Suppressor macrophage treated with lipopolysaccharide for 1 hour (primary cell): ENCODE measurements around the gene KRTAP20-3.

ENCODE experiments used
- DNase-seq, 3 donors: peaks; one replicate each; pipeline ENCODE4 v3.0.0-alpha.2; 2020 to 2022

Gene KRTAP20-3

DNA sequence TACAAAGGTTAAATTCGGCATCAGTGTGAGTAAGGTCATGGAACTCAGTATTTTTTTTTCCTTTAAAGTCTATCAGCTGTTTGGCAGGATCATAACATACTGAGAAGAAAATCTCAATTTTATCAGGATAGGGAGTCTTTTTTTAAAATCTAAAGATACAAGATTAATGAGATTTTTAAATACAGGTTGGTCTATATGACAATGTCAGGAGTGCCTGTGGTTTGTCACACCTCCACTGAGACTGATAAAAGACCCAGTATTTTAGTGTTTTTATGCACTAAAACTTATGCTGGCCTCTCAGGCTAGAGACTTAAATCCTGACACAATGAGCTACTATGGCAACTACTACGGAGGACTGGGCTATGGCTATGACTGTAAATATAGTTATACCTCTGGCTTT is at the start of gene KRTAP20-3:
KRTAP20-3 (plus strand) TSS at position 301 of the 400 bp plus-strand sequence.
- no peak for DNase-seq

DNA sequence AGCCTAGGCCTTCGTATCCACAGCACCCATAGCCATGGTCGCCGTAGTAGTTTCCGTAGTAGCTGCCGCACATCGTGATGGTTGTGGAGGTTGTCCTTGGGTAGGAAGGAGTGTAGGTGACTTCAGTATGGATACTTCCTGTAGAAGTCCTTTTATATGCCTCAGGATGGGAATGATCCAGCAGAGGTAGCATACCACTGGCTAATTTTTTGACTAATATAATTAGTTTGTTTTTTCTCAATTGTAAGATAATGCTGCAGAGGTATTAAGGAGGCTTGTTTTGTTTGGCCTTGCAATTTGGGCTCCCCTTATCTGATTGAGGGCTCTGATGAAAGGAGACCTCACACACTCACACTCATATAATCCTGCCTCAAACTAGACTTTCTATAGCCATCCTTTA is 43.9 kb upstream of the KRTAP20-3 start, which contains the start of gene KRTAP6-2:
KRTAP6-2 (minus strand) TSS at position 101 of the 400 bp plus-strand sequence; CDS start at position 73, 28 bp downstream.
- no peak for DNase-seq

GRCh38 chr21:30600787-30601186 is 41.9 kb upstream of the KRTAP20-3 start, which contains the start of gene KRTAP22-1:
KRTAP22-1 (plus strand) TSS chr21:30601087.
- DNase-seq = no peak

GRCh38 chr21:30605968-30606367 is 36.7 kb upstream of the KRTAP20-3 start:
- DNase-seq = no peak

DNA sequence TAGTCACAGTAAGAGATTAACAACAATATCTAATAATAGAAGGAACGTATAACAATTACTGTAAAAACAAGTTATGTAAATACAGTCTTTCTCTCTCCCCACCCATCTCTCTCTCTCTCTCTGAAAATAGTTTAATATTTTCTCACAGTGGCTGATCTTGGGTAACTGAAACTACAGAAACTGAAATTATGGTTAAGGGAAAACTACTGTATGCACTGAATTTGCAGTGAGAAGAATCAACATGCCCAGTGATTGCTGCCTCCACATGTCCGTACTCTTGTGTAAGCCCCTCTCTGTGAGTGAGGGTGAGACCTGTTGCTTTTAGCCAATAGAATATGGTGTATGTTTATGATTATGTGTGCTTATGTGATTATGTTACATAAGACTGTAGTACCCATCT is 30.5 kb upstream of the KRTAP20-3 start:
- DNase-seq = no peak

GRCh38 chr21:30613836-30614235 is 28.8 kb upstream of the KRTAP20-3 start, which contains the start of gene KRTAP6-1:
KRTAP6-1 (minus strand) TSS chr21:30613930; CDS start chr21:30613904, 26 bp downstream.
- no peak for DNase-seq

DNA sequence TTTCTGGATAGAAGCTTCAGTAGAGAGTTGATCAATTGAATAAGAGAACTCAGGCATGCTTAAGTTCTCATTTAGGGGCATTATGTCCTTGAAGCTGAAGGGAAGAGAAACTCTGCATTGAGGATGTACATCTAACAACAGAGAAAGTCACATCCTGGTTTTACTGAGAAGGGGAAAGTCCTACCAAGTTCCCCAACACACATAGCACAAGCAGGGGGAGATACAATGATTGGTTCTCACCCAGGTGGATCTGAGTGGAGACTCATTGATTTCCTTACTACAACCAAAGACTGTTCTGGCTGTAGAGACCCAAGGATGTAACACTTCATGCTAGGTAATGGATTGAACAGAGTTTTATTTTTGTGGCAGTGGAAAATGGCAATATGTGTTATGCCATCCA is 27.5 kb upstream of the KRTAP20-3 start:
- no peak for DNase-seq

- DNase-seq = no peak
These were observed 26.5 kb upstream of the KRTAP20-3 start, which contains the start of gene KRTAP20-1 for GRCh38 chr21:30616125-30616524. KRTAP20-1 (plus strand) TSS chr21:30616425; CDS start chr21:30616455, 30 bp downstream.

DNA sequence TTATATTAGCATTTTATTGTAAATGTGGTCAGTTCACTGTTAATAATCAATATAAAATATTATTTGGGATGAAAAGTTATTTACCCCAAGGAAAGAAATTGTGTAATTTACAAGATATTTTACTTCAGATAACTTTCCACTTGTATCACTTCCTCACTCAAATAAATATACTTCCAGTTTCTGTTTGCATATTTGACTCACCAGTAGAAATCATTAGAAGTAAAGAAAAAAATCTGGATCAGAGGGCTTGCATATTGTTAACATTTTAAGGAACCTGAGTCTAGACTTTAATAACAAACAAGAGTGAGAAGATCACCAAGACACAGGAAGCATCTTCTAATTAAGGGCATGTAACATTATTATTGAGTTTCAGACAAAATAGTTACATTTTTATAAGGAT is 22.6 kb upstream of the KRTAP20-3 start:
- DNase-seq = no peak

GRCh38 chr21:30620522-30620921 is 22.1 kb upstream of the KRTAP20-3 start, which contains the start of gene KRTAP20-4:
KRTAP20-4 (plus strand) TSS chr21:30620627.
- no peak for DNase-seq

DNA sequence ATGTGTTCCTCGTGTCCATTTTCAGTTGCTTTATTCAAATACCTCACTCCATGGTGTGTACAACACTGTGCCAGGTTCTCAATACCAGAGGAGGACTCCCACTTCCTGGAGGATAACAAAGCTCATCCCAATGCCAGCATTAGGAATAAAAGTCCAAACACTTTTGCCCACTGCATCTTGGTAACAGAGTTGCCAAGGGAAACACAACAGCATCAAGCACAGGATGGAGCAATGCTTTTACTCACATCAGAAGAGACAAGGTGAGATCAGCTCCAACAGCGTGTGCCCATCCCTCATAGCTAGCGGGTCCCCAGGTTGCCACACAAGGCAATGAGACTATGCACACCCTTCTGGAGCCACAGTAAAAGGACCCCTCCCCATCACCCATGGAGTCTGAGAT is 19.3 kb upstream of the KRTAP20-3 start:
- DNase-seq = no peak

GRCh38 chr21:30625449-30626165 is 17.1 kb upstream of the KRTAP20-3 start:
- no peak for DNase-seq

DNA sequence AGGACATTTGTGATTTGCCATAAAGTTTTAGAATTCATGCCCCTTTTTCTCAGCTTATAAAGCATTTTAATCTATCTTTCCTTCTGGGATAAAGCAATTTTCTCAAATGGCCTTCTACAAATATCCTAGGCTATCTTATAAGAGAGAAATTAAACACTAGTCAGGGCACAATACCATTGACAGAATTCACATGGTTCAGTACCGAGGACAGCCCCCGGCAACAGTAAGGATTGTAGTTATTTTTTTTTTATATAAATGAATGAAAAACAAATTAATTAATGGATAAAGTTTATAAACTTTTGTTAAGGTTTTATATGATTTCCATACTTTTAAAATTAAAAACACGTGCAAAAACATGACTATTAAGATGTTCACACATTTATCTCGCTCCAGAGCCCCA is 14.6 kb upstream of the KRTAP20-3 start:
- DNase-seq = no peak

- DNase-seq = no peak
These were observed 13.5 kb upstream of the KRTAP20-3 start for GRCh38 chr21:30629200-30629599.

GRCh38 chr21:30634906-30635305 is 7.8 kb upstream of the KRTAP20-3 start, which contains the start of gene KRTAP20-2:
KRTAP20-2 (plus strand) TSS chr21:30635206; CDS start chr21:30635264, 58 bp downstream.
- no peak for DNase-seq

- no peak for DNase-seq
These were observed 4.0 kb upstream of the KRTAP20-3 start for GRCh38 chr21:30638686-30639085.

DNA sequence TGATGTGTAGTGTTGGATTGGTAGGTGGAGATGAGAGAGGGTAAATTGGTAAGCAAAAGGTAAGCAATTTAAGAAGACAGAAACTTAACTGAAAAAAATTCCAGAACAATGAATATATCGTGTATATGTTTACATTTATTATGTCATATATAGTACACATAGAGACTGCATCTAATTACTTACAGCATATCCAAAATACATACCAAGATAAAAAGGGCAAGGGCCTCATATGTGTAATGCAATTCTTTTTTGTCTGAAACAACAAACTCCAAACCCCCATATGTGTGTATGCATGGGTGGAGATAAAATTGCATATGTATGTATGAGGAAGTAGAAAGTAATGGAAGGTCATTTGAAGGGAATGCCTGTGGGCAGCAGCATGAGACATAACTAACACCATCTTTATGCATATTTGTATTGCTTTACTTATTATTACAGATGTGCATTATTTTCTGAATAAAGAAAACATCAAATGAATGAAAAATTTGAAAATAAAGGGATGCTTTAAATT is 4.3 kb downstream of the KRTAP20-3 start:
- DNase-seq = no peak

GRCh38 chr21:30652891-30653290 is 10.2 kb downstream of the KRTAP20-3 start:
- DNase-seq = no peak

DNA sequence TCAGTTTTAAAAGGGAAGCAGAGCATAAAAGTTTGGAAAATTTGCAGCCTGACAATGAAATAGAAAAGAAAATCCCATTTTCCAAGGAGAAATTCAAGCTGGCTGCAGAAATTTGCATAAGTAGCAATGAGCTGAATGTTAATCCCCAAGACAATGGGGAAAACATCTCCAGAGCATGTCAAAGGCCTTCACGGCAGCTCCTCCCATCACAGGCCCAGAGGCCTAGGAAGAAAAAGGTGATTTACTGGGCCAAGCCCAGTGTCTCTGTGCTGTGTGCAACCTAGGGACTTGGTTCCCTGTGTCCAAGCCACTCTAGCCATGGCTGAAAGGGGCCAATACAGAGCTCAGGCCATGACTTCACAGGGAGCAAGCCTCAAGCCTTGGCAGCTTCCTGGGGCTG is 26.1 kb downstream of the KRTAP20-3 start:
- DNase-seq = no peak

GRCh38 chr21:30672985-30673650 is 30.5 kb downstream of the KRTAP20-3 start:
- DNase-seq = no peak

DNA sequence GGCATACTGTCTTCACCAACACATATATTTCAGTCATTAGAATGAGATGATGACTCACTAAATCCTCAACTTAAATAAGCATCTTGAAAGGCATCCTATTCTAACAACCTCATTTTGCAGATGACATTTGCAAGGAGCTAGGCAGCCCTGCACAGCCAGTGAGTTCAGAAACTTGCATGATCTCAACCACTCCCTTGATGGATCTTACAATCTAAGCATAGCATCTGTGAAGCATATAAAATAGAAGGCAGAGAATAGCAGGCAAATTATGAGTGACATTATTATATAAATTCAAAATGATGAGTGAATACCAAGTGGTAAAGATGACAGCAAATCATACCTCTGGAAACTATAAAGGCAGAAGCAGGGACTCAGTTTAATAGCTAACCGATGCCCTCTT is 31.6 kb downstream of the KRTAP20-3 start:
- DNase-seq = no peak

- no peak for DNase-seq
These were observed 34.1 kb downstream of the KRTAP20-3 start for GRCh38 chr21:30676737-30677136.

DNA sequence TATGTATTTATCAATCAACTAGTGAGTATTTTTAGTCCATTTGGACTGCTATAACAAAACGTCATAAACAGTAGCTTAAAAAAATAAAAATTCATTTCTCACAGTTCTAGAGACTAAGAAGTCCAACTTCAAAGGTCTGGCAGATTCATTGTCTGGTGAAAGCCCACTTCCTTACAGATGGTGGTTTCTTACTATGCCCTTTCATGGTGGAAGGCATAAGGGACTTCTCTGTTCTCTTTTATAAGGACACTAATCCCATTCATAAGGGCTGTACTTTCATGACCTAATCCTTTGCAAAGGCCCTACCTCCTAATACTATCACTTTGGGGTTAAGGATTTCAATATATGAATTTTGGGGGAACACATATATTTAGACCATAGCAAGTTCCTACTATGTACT is 37.9 kb downstream of the KRTAP20-3 start:
- no peak for DNase-seq

DNA sequence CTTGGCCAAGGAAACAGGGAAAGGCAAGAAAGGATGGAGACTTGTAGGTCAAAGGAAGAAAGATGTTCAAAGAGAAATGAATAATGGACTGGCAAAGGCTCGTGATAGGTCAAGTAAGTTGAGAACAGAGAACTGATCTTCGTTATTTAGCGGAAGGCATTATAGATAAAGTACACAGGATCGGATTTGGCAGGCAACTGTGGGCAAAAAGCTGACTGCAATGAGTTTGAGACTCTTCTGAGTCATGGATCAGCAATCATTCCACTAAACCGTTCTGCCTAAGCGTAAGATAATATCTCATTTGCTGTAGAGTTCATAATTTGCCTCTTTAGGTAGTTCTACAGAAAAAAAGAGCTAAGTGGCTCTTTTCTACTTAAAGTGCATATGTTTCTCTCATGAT is 41.8 kb downstream of the KRTAP20-3 start:
- DNase-seq = no peak
